GM19043 (cell line): ENCODE results near the gene EXOG.
"Not testable (repeated sequence)": the region's sequence is repeated elsewhere in the genome, so short reads cannot be mapped to it uniquely, and the experiment has no call there.

Experiments used
- ATAC-seq: cut with Tn5 transposase; IDR thresholded peaks from one replicate; pipeline ENCODE4 v1.9.1; 2021; ENCODE audit warnings: low read depth; ENCODE audit not compliant: unreplicated experiment

The EXOG gene

GRCh38 chr3:38560996-38561717 lies 65.0 kb downstream of the EXOG start:
- ATAC-seq, result no peak

GRCh38 chr3:38561746-38562466 lies 65.8 kb downstream of the EXOG start:
- ATAC-seq, result no peak

GRCh38 chr3:38562467-38562925 lies 66.4 kb downstream of the EXOG start:
- ATAC-seq, result no peak

- no peak for ATAC-seq
Measured at GRCh38 chr3:38563070-38563885, 67.1 kb downstream of the EXOG start.

GRCh38 chr3:38563886-38564270 lies 67.7 kb downstream of the EXOG start:
- ATAC-seq, result no peak

GRCh38 chr3:38564631-38565338 lies 68.6 kb downstream of the EXOG start:
- no peak for ATAC-seq

GRCh38 chr3:38565339-38566214 lies 69.4 kb downstream of the EXOG start:
- ATAC-seq, result no peak

GRCh38 chr3:38566215-38566528 lies 70.0 kb downstream of the EXOG start:
- ATAC-seq, result no peak

GRCh38 chr3:38566794-38567193 lies 70.7 kb downstream of the EXOG start:
- not testable (repeated sequence) for ATAC-seq

- ATAC-seq, result no peak
Measured at GRCh38 chr3:38567498-38567897, 71.4 kb downstream of the EXOG start.

GRCh38 chr3:38573111-38573510 lies 77.0 kb downstream of the EXOG start:
- no peak for ATAC-seq

GRCh38 chr3:38573556-38573955 lies 77.4 kb downstream of the EXOG start:
- no peak for ATAC-seq

GRCh38 chr3:38574411-38575278 lies 78.5 kb downstream of the EXOG start:
- ATAC-seq, result no peak

GRCh38 chr3:38575279-38575843 lies 79.2 kb downstream of the EXOG start:
- ATAC-seq, result no peak
